Lower leg skin (tissue), 3 donors: ENCODE measurements around the gene AIRE.

Experiments
- POLR2A ChIP-seq, 2 donors: fragments of 450-650 bp; IDR thresholded peaks; one replicate each; pipeline ENCODE4 v1.6.1; 2016 to 2017; ENCODE audit warnings: antibody characterized with exemption in 2 of 2, mild to moderate bottlenecking in 1 of 2, moderate library complexity in 1 of 2
- TF ChIP-seq, protein P1 (sequence below), 3 donors: fragments of 450-650 bp; IDR thresholded peaks; one replicate each; pipeline ENCODE4 v1.5.1; 2016; ENCODE audit warnings: antibody characterized with exemption in 3 of 3, mild to moderate bottlenecking in 3 of 3, moderate library complexity in 2 of 3

DNA sequence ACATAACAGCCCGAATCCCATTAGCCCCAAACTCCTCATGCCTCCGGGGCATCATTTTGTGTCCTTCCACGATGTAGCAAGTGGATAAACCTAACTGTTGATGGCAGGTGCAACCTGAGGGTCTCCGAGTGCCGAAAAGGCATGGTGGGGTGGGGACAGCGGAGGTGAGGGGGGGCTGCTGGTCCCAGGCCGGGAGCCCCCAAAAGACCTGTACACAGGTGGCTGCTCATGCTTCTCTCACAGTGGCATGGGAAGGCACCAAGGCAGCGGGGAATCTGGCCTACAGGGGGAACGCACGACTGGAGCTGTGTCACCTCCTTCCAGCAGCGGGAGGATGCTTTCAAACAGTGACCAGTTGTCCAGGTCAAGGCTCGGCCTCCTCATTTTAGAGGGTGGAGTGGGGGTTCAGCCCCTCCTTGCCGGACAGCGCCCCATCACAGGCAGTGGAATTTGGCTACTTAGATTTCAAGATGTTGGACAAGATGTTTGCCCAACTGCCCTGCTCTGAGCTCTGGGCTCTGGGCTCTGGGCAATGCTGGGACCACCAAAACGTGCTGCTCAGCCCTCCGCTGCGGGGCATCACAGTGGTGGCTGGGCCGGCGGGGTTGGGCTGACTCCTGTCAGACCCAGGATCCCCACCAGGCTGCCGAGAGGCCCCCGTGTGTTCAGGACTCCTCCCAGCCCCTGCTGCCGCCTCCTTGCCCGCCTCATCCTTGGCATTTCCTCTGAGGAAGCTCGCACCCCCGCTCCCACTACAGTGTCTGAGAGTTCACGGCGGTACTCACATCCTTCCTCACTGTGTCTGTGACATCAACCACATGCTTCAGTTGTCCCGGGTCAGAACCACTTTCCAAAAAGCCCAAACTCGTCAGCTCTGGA, 31.6 kb upstream of the AIRE start:
- TF ChIP-seq, protein P1, sequence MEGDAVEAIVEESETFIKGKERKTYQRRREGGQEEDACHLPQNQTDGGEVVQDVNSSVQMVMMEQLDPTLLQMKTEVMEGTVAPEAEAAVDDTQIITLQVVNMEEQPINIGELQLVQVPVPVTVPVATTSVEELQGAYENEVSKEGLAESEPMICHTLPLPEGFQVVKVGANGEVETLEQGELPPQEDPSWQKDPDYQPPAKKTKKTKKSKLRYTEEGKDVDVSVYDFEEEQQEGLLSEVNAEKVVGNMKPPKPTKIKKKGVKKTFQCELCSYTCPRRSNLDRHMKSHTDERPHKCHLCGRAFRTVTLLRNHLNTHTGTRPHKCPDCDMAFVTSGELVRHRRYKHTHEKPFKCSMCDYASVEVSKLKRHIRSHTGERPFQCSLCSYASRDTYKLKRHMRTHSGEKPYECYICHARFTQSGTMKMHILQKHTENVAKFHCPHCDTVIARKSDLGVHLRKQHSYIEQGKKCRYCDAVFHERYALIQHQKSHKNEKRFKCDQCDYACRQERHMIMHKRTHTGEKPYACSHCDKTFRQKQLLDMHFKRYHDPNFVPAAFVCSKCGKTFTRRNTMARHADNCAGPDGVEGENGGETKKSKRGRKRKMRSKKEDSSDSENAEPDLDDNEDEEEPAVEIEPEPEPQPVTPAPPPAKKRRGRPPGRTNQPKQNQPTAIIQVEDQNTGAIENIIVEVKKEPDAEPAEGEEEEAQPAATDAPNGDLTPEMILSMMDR (IDR thresholded peaks at IDR 0.05): no peak
- TF ChIP-seq POLR2A (IDR thresholded peaks at IDR 0.05): no peak
